Type B pancreatic cell (in vitro differentiated cells): ENCODE measurements around the gene SHOC1. TPM values are rescaled to one million over a fixed set of nuclear protein-coding genes. Genes with fewer than 3 reads are reported as not detected.
A peak's percentile ranks its signal among the peaks of the same experiment; 100 is the strongest.

Experiments used
- DNase-seq: peaks from one replicate; pipeline ENCODE4 v3.0.0; 2021; ENCODE audit warnings: mixed read lengths; ENCODE audit not compliant: unreplicated experiment; ENCODE audit errors: extremely low spot score
- H3K27ac Mint-ChIP-seq: 2 replicates; pipeline ENCODE4 v1.8.0; 2021; ENCODE audit warnings: mild to moderate bottlenecking, mixed read lengths
- H3K27me3 Mint-ChIP-seq: 2 replicates; pipeline ENCODE4 v1.8.0; 2021; ENCODE audit warnings: mixed read lengths
- H3K36me3 Mint-ChIP-seq: 2 replicates; pipeline ENCODE4 v1.8.0; 2021; ENCODE audit warnings: mixed read lengths
- H3K4me1 Mint-ChIP-seq: one replicate; pipeline ENCODE4 v1.8.0; 2021; ENCODE audit warnings: mixed read lengths; ENCODE audit not compliant: unreplicated experiment
- H3K4me3 Mint-ChIP-seq: 2 replicates; pipeline ENCODE4 v1.8.0; 2021; ENCODE audit warnings: mild to moderate bottlenecking, mixed read lengths
- H3K9me3 Mint-ChIP-seq: 2 replicates; pipeline ENCODE4 v1.8.0; 2021; ENCODE audit warnings: mixed read lengths
- total RNA-seq: library from RNA; stranded (reverse); gene quantifications from 2 replicates; pipeline ENCODE4 v1.2.1, GENCODE V29; 2021; ENCODE audit warnings: low replicate concordance
- TF ChIP-seq, protein P1 (sequence below): fragments of 200-600 bp; sonication (generic); conservative IDR thresholded peaks from 2 replicates; pipeline ENCODE4 v1.5.0; 2021; ENCODE audit warnings: antibody characterized with exemption, mild to moderate bottlenecking

SHOC1 gene
- total RNA-seq, 1 donor from 2014 or later: not detected

DNA sequence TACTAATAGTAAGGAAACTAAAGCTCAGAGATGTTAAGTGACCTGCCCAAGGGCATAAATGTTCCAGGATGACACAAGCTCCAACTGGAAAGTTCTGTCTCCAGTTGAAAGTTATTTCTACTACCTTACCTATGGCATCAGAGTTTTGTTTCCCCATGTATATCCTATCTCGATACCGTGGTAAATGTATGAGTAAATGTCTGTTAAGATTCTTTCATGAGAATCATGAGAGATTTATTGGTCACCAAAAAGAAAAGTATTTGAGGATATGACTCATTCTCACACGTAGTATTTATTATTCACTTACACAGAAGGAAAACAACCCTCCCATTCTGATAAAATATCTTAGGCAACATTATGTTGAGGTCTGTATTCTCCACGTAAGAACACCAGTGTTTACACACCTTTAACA is 11.1 kb upstream of the SHOC1 start:
- H3K27ac Mint-ChIP-seq: peak overlapping the region; percentile 56
- DNase-seq: no peak
- no peaks in the 10 kb centered on the region for H3K36me3 Mint-ChIP-seq
- no peaks in the 10 kb centered on the region for H3K27me3 Mint-ChIP-seq
- H3K4me1 Mint-ChIP-seq: no peaks in the 10 kb centered on the region
- no peak overlapping the region for H3K4me3 Mint-ChIP-seq
- TF ChIP-seq, protein P1, sequence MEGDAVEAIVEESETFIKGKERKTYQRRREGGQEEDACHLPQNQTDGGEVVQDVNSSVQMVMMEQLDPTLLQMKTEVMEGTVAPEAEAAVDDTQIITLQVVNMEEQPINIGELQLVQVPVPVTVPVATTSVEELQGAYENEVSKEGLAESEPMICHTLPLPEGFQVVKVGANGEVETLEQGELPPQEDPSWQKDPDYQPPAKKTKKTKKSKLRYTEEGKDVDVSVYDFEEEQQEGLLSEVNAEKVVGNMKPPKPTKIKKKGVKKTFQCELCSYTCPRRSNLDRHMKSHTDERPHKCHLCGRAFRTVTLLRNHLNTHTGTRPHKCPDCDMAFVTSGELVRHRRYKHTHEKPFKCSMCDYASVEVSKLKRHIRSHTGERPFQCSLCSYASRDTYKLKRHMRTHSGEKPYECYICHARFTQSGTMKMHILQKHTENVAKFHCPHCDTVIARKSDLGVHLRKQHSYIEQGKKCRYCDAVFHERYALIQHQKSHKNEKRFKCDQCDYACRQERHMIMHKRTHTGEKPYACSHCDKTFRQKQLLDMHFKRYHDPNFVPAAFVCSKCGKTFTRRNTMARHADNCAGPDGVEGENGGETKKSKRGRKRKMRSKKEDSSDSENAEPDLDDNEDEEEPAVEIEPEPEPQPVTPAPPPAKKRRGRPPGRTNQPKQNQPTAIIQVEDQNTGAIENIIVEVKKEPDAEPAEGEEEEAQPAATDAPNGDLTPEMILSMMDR: no peak
- H3K9me3 Mint-ChIP-seq: no peaks in the 10 kb centered on the region

DNA sequence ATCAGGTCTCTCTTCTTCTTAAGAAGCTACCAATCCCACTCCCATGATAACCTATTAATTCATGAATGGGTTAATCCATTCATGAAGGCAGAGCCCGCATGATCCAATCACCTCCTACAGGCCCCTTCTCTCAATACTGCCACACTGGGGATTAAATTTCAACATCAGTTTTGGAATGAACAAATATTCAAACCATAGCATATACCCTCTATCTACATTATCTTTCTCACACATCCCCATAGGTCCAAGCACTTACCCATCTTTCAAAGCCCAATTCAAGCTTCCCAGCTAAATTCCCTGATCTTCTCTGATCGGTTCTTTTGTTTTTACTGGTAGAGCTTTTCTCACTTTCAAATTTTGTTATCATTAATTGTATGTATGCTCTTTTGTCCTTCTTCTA is 10.5 kb upstream of the SHOC1 start:
- Mint-ChIP-seq H3K9me3 (no peaks in the 10 kb centered on the region), H3K27me3 (no peaks in the 10 kb centered on the region), H3K27ac (peak overlapping the region; percentile 56), H3K36me3 (no peaks in the 10 kb centered on the region), H3K4me3 (no peak overlapping the region), H3K4me1 (no peaks in the 10 kb centered on the region)
- TF ChIP-seq, protein P1: no peak
- no peak for DNase-seq

DNA sequence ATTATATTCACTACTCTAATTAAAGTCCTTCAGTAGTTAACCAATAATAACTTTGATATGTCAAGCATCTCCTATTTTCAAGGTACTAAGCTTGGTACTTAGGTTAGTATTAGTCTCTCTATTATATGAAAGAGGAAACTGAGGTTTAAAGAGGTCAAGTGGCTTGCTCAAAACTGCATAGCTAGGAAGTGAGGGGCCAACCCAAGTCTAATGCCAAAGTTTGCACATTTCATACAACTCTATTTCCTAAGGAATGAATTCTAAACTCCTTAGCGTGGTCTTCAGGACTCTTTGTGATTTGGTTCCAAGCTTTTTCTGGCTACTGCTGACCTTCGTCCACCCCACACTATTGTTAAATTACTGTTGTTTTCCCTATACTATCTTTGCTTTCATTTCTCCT is 9.9 kb upstream of the SHOC1 start:
- no peak for DNase-seq
- no peak overlapping the region for H3K27ac Mint-ChIP-seq
- no peaks in the 10 kb centered on the region for H3K9me3 Mint-ChIP-seq
- H3K27me3 Mint-ChIP-seq: no peaks in the 10 kb centered on the region
- no peaks in the 10 kb centered on the region for H3K4me1 Mint-ChIP-seq
- H3K36me3 Mint-ChIP-seq: no peaks in the 10 kb centered on the region
- no peak overlapping the region for H3K4me3 Mint-ChIP-seq
- TF ChIP-seq, protein P1: no peak

DNA sequence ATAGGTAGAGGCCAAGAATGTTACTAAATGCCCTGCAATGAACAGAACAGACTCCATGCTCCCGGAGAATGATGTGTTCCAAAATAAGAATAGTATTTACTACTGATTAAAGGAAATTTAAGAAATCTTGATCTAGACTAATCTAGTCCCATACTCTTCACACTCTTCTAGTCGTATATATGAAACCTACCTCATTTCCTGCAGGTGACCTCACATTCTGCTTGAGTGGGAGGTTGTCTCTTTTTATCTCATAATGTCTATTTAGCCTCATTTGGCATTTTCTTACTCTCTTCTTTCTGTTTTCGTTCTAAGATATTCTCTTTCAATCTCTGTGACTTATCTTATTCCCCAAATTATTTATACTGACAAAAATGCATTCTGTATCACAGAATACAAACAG is 9.2 kb upstream of the SHOC1 start:
- no peaks in the 10 kb centered on the region for H3K4me1 Mint-ChIP-seq

DNA sequence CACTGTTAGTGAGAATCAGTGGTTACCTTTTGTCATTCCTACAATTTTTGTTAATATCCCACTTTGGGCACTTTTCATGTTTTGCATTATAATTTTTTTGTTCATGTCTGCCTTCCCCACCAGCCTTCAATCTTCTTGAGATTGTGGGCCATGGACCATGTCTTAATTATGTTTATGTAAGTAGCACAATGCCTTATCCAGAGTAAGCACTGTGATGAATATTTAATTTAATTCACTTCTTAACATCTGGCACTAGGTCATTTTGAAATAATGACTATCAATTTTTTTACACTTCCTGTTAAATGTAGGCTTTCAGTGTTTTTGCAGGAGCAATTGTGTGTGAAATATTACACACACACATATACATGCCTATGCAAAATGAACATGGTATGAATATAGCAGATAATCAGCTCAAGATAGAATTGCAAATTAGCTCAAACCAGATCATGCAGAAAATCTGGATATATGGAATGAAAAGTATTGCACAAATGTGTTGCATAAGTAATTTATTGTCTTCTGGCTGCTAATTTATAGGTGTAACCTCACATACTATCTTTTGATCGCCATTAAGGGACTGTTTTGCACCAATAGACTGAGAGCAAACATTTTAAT is 5.3 kb upstream of the SHOC1 start:
- Mint-ChIP-seq H3K27me3 (no peaks in the 10 kb centered on the region), H3K36me3 (no peaks in the 10 kb centered on the region), H3K9me3 (no peaks in the 10 kb centered on the region), H3K27ac (no peak overlapping the region), H3K4me3 (no peak overlapping the region), H3K4me1 (no peaks in the 10 kb centered on the region)
- no peak for DNase-seq
- TF ChIP-seq, protein P1: no peak

More for the DNA sequence above, 9.2 kb upstream of the SHOC1 start:
- Mint-ChIP-seq H3K27me3 (no peaks in the 10 kb centered on the region), H3K36me3 (no peaks in the 10 kb centered on the region), H3K4me3 (no peak overlapping the region), H3K9me3 (no peaks in the 10 kb centered on the region), H3K27ac (no peak overlapping the region)
- DNase-seq: no peak
- TF ChIP-seq, protein P1: no peak

DNA sequence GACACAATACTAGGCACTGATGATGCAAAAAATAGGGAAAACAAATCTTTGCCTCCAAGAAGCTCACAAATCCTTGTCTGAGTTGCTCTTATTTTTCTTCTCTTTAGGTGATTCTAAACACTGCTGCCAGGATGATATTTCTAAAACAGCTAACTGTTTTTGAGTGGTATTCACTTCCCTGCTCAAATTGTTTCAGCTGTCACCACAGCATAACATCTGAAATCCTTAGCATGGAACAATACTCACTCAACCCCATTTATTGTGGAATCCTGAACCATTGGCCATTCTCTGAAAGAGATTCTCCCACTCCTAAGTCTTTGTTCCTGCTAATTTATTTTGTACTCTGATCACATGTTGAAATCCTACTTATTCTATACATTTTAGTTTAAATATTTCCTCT is 4.8 kb upstream of the SHOC1 start:
- no peak for DNase-seq
- TF ChIP-seq, protein P1: no peak
- Mint-ChIP-seq H3K36me3 (no peaks in the 10 kb centered on the region), H3K4me3 (no peak overlapping the region), H3K27ac (no peak overlapping the region), H3K27me3 (no peaks in the 10 kb centered on the region), H3K9me3 (no peaks in the 10 kb centered on the region), H3K4me1 (no peaks in the 10 kb centered on the region)
